H1 (cell line): Measurements from ENCODE around the gene SEMA3G. TPM values are rescaled to one million over a fixed set of nuclear protein-coding genes. Genes with fewer than 3 reads are reported as not detected.

Experiments
- BCL11A ChIP-seq, 2 experiments: IDR thresholded peaks; one replicate each; pipeline ENCODE4 v1.6.1; 2011; ENCODE audit warnings: low read depth in 2 of 2, low read length in 2 of 2, mild to moderate bottlenecking in 2 of 2
- BRCA1 ChIP-seq: IDR thresholded peaks from 2 replicates; pipeline ENCODE4 v1.6.1; 2012; ENCODE audit warnings: low read depth, low read length, improper control_type of control experiment
- CHD1 ChIP-seq: IDR thresholded peaks from 2 replicates; pipeline ENCODE4 v1.6.1; 2012; ENCODE audit warnings: low read depth, low read length, improper control_type of control experiment
- CREB1 ChIP-seq: IDR thresholded peaks from 2 replicates; pipeline ENCODE4 v1.6.1; 2012; ENCODE audit warnings: inconsistent platforms
- EP300 ChIP-seq, 2 experiments: IDR thresholded peaks; 1 replicate in 1 of 2; 2 replicates in 1 of 2; pipeline ENCODE4 v1.6.1; 2011 to 2012; ENCODE audit warnings: low read depth in 2 of 2, low read length in 2 of 2, mild to moderate bottlenecking in 2 of 2, borderline replicate concordance in 1 of 2, inconsistent platforms in 1 of 2, moderate library complexity in 1 of 2
- PHF8 ChIP-seq: fragments of 200-600 bp; sonication (generic); conservative IDR thresholded peaks from 2 replicates; pipeline ENCODE4 v1.7.1; 2012; ENCODE audit warnings: low read depth, mild to moderate bottlenecking, inconsistent platforms, low read length, moderate library complexity
- POLR2A ChIP-seq, 2 experiments: IDR thresholded peaks; 1 replicate in 1 of 2; 2 replicates in 1 of 2; pipeline ENCODE4 v1.6.1; 2011; ENCODE audit warnings: low read depth in 2 of 2, low read length in 2 of 2, mild to moderate bottlenecking in 2 of 2; ENCODE audit errors: control extremely low read depth in 1 of 2
- POU5F1 ChIP-seq: IDR thresholded peaks from 2 replicates; pipeline ENCODE4 v1.6.1; 2011; ENCODE audit warnings: low read depth, mild to moderate bottlenecking, low read length, moderate library complexity
- RAD21 ChIP-seq, 2 experiments: IDR thresholded peaks in 1 of 2; conservative IDR thresholded peaks in 1 of 2; 2 replicates each; pipeline ENCODE4 v1.6.1; 2011; ENCODE audit warnings: low read depth in 2 of 2, low read length in 2 of 2, improper control_type of control experiment in 1 of 2, inconsistent platforms in 1 of 2, mild to moderate bottlenecking in 1 of 2, moderate library complexity in 1 of 2
- RBBP5 ChIP-seq: IDR thresholded peaks from 2 replicates; pipeline ENCODE4 v1.7.1; 2012; ENCODE audit warnings: low read depth, mild to moderate bottlenecking, inconsistent platforms, low read length, moderate library complexity, borderline replicate concordance
- SIN3A ChIP-seq, 2 experiments: IDR thresholded peaks in 1 of 2; conservative IDR thresholded peaks in 1 of 2; 2 replicates each; pipeline ENCODE4 v1.6.1; 2011 to 2012; ENCODE audit warnings: low read length in 2 of 2, improper control_type of control experiment in 1 of 2, low read depth in 1 of 2, mild to moderate bottlenecking in 1 of 2
- polyA plus RNA-seq, 7 experiments: library from polyadenylated mRNA; depleted of rRNA in 3 of 7; stranded (reverse) in 5 of 7; unstranded in 2 of 7; fragments of >200 nt in 5 of 7; fragments of 200-250 nt in 2 of 7; gene quantifications; 1 replicate in 5 of 7; 2 replicates in 1 of 7; 4 replicates in 1 of 7; pipeline versions ENCODE4 v1.2.1 to v1.2.3, GENCODE V29; 2011 to 2013; ENCODE audit warnings: missing spikeins in 2 of 7, mixed read lengths in 2 of 7
- total RNA-seq: library from RNA; stranded (reverse); fragmentation: NEBNext Ultra II Directional; extraction: Animal tissue kit (Norgen Biotek cat#: 25700); gene quantifications from 2 replicates; pipeline ENCODE4 v1.2.1, GENCODE V29; 2021

SEMA3G gene
- total and polyA plus RNA-seq, 2 of the 8 experiments (the other 6 are each of a cell fraction or from before 2014, with no cell fraction given), result 0.95 to 1.5 TPM

GRCh38 chr3:52461874-52462273, 17.0 kb upstream of the SEMA3G start (continued):
- TF ChIP-seq CHD1 (no peak), POU5F1 (no peak), SIN3A (conservative IDR thresholded peaks at IDR 0.05 in 1 of 2, IDR thresholded peaks at IDR 0.05 in 1 of 2; ENCODE audit: low read depth in 1 of 2, low read length in 2 of 2) (no peak), PHF8 (no peak), CREB1 (no peak), POLR2A (IDR thresholded peaks at IDR 0.05; ENCODE audit: control extremely low read depth in 1 of 2, low read depth in 2 of 2, low read length in 2 of 2) (no peak), RBBP5 (no peak), RAD21 (IDR thresholded peaks at IDR 0.05 in 1 of 2, conservative IDR thresholded peaks at IDR 0.05 in 1 of 2; ENCODE audit: low read depth in 2 of 2, low read length in 2 of 2) (no peak), BRCA1 (no peak), BCL11A (IDR thresholded peaks at IDR 0.05; ENCODE audit: low read depth in 2 of 2, low read length in 2 of 2) (no peak), EP300 (IDR thresholded peaks at IDR 0.05; ENCODE audit: borderline replicate concordance in 1 of 2, low read depth in 2 of 2, low read length in 2 of 2) (no peak)
